GM12878 (cell line): Measurements from ENCODE around the gene PTPDC1. TPM values are rescaled to one million over a fixed set of nuclear protein-coding genes. Genes with fewer than 3 reads are reported as not detected.

Experiments used
- ATAC-seq: fragments of 200-7000 bp; cut with Tn5 transposase; 3 replicates; pipeline ENCODE4 v1.9.1; 2020; ENCODE audit warnings: mild to moderate bottlenecking, moderate library complexity
- BruUV-seq: library from RNA; stranded (reverse); fragments of 400-500 nt; replicated peaks from 2 replicates; lab custom pipeline; 2021; lab: Mats Ljungman, UMichigan
- CTCF ChIA-PET: fragments of 300-600 bp; sonication (Branson Sonifier 250); formaldehyde crosslinking; extraction: SDS; loops from one replicate; lab custom pipeline; 2021; ENCODE audit warnings: inconsistent platforms; lab: Yijun Ruan, JAX
- POLR2A ChIA-PET: fragments of 350-600 bp; formaldehyde crosslinking; extraction: SDS; loops from one replicate; lab custom pipeline; 2021; ENCODE audit warnings: inconsistent platforms; lab: Charles Lee
- RAD21 ChIA-PET: fragments of 300-600 bp; sonication (Branson Sonifier 250); formaldehyde crosslinking; loops from one replicate; lab custom pipeline; 2023; ENCODE audit warnings: antibody characterized with exemption; ENCODE audit not compliant: unreplicated experiment; lab: Charles Lee
- SMC1A ChIA-PET: fragments of 300-600 bp; sonication (Branson Sonifier 250); formaldehyde crosslinking; loops from one replicate; lab custom pipeline; 2023; ENCODE audit not compliant: unreplicated experiment, uncharacterized antibody; lab: Charles Lee
- DNase-seq: peaks from one replicate; pipeline ENCODE4 v3.0.0-alpha.2; 2011; ENCODE audit warnings: low read depth, low spot score
- FAIRE-seq: peaks from 3 replicates; lab custom pipeline; 2011; peaks lifted over from hg19 to GRCh38; lab: Jason Lieb, UNC
- H2AFZ ChIP-seq: 2 replicates; pipeline ENCODE4 v1.6.0; 2011; ENCODE audit warnings: low read depth, low read length, control low read depth; ENCODE audit not compliant: control insufficient read depth
- H3K27ac ChIP-seq: 2 replicates; pipeline ENCODE4 v1.5.1; 2011; ENCODE audit warnings: control low read depth; ENCODE audit not compliant: control insufficient read depth, insufficient read depth
- H3K27me3 ChIP-seq, 2 experiments: replicated peaks in 1 of 2; 2 replicates each; pipeline versions ENCODE4 v1.6.0 to v1.6.1; 2011; ENCODE audit warnings: low read length in 1 of 2; ENCODE audit not compliant: control insufficient read depth in 2 of 2, insufficient read depth in 2 of 2
- H3K36me3 ChIP-seq, 2 experiments: 2 replicates each; pipeline ENCODE4 v1.5.1; 2011; ENCODE audit warnings: low read length in 1 of 2; ENCODE audit not compliant: control insufficient read depth in 2 of 2, insufficient read depth in 2 of 2
- H3K4me1 ChIP-seq: 2 replicates; pipeline ENCODE4 v1.6.1; 2011; ENCODE audit warnings: mild to moderate bottlenecking, low read length, moderate library complexity, mixed read lengths; ENCODE audit not compliant: control insufficient read depth, insufficient read depth
- H3K4me2 ChIP-seq: 2 replicates; pipeline ENCODE4 v1.6.0; 2011; ENCODE audit warnings: control low read depth; ENCODE audit not compliant: control insufficient read depth, insufficient read depth
- H3K4me3 ChIP-seq: fragments of 200-600 bp; sonication (generic); 2 replicates; pipeline ENCODE4 v1.5.1; 2016
- H3K79me2 ChIP-seq: 2 replicates; pipeline ENCODE4 v1.6.0; 2011; ENCODE audit warnings: low read length; ENCODE audit not compliant: control insufficient read depth, insufficient read depth
- H3K9ac ChIP-seq: 2 replicates; pipeline ENCODE4 v1.8.0; 2011; ENCODE audit warnings: low read length, control low read depth, mixed read lengths; ENCODE audit not compliant: control insufficient read depth, insufficient read depth
- H3K9me3 ChIP-seq: replicated peaks from 3 replicates; pipeline ENCODE4 v1.5.1; 2011; ENCODE audit warnings: mild to moderate bottlenecking, low read length; ENCODE audit not compliant: control insufficient read depth, insufficient read depth
- H4K20me1 ChIP-seq: 2 replicates; pipeline ENCODE4 v1.6.0; 2011; ENCODE audit not compliant: control insufficient read depth, insufficient read depth
- BRCA1 ChIP-seq: IDR thresholded peaks from 2 replicates; pipeline ENCODE4 v1.6.1; 2011; ENCODE audit warnings: low read depth, low read length, improper control_type of control experiment
- FOXK2 ChIP-seq: fragments of 450-650 bp; IDR thresholded peaks from 2 replicates; pipeline ENCODE4 v1.6.1; 2017; ENCODE audit warnings: mild to moderate bottlenecking, moderate library complexity
- HDGF ChIP-seq: fragments of 450-650 bp; IDR thresholded peaks from 2 replicates; pipeline ENCODE4 v1.6.1; 2016; ENCODE audit warnings: antibody characterized with exemption
- LARP7 ChIP-seq: fragments of 450-650 bp; IDR thresholded peaks from 2 replicates; pipeline ENCODE4 v1.6.1; 2017; ENCODE audit warnings: mild to moderate bottlenecking
- NBN ChIP-seq: fragments of 450-650 bp; IDR thresholded peaks from 2 replicates; pipeline ENCODE4 v1.6.1; 2016
- POLR2AphosphoS2 ChIP-seq: IDR thresholded peaks from 2 replicates; pipeline ENCODE4 v1.6.1; 2011; ENCODE audit warnings: low read depth, mild to moderate bottlenecking, low read length, improper control_type of control experiment, moderate library complexity
- USF2 ChIP-seq: IDR thresholded peaks from 2 replicates; pipeline ENCODE4 v1.6.1; 2011; ENCODE audit warnings: low read depth, low read length, improper control_type of control experiment, borderline replicate concordance
- ZNF622 ChIP-seq: fragments of 450-650 bp; IDR thresholded peaks from 2 replicates; pipeline ENCODE4 v1.6.1; 2017; ENCODE audit warnings: mild to moderate bottlenecking, inconsistent platforms
- in situ Hi-C: fragments of 300-500 bp; cut with MboI; formaldehyde crosslinking; loops from 9 replicates; pipeline ENCODE4 v1.14.3; 2018; ENCODE audit warnings: mixed read lengths
- intact Hi-C: fragments of 100-400 bp; cut with micrococcal nuclease; formaldehyde crosslinking; loops from one replicate; pipeline ENCODE4 v1.14.2; 2022; ENCODE audit not compliant: unreplicated experiment
- polyA plus RNA-seq, 11 experiments: library from polyadenylated mRNA; depleted of rRNA in 4 of 11; unstranded in 6 of 11; stranded (reverse) in 5 of 11; fragments of >200 nt; fragmentation: Nextera tagmentation in 4 of 11; fragmentation: Illumina TruSeq in 1 of 11; extraction: Ambion mirVana in 4 of 11; extraction: Trizol in 1 of 11; gene quantifications; 1 replicate in 1 of 11; 2 replicates in 10 of 11; pipeline versions ENCODE4 v1.2.1 to v1.2.3, GENCODE V29; 2011 to 2016; ENCODE audit warnings: inconsistent platforms in 2 of 11, missing spikeins in 2 of 11, low read depth in 1 of 11
- total RNA-seq, 4 experiments: library from RNA; depleted of rRNA in 3 of 4; stranded (reverse); fragments of >200 nt in 3 of 4; fragmentation: Illumina TruSeq in 1 of 4; extraction: Trizol in 1 of 4; gene quantifications; 2 replicates each; pipeline versions ENCODE4 v1.2.1 to v1.2.3, GENCODE V29; 2013 to 2021

PTPDC1 gene
- total and polyA plus RNA-seq, 10 of the 15 experiments (the other 5 are each of a cell fraction or from before 2014, with no cell fraction given): 1.2 to 4.5 (median 2.9) TPM

- H3K79me2 ChIP-seq: no peaks in the 10 kb centered on the region
- no peak for DNase-seq
- no peak overlapping the region for H3K27ac ChIP-seq
- TF ChIP-seq FOXK2 (no peak), HDGF (no peak), ZNF622 (no peak), NBN (no peak), LARP7 (no peak), USF2 (no peak), BRCA1 (no peak), POLR2AphosphoS2 (no peak)
- ChIA-PET SMC1A (no interaction called here), POLR2A (no interaction called here), RAD21 (no interaction called here), CTCF (interaction anchor here (1.4 kb wide), 1 partner anchor 24 kb away, joined by 4 read pairs; no protein-coding TSS in a partner anchor)
- no peaks in the 10 kb centered on the region for H3K36me3 ChIP-seq
- BruUV-seq: no TSS peak
- in situ Hi-C loops: no loop called here
- H3K9ac ChIP-seq: no peak overlapping the region
- H3K4me3 ChIP-seq: no peak overlapping the region
- H3K4me2 ChIP-seq: no peak overlapping the region
- H3K9me3 ChIP-seq: no peaks in the 10 kb centered on the region
- no peak for ATAC-seq
- H2AFZ ChIP-seq: no peak overlapping the region
- no peaks in the 10 kb centered on the region for H4K20me1 ChIP-seq
- intact Hi-C loops: no loop called here
- no peak for FAIRE-seq
- no peaks in the 10 kb centered on the region for H3K27me3 ChIP-seq
- H3K4me1 ChIP-seq: no peaks in the 10 kb centered on the region
Measured at GRCh38 chr9:94039786-94040185, 44.5 kb upstream of the PTPDC1 start.
